Lower leg skin (tissue), 3 donors: ENCODE data around the gene PDSS2.

Source experiments
- CTCF ChIP-seq, 3 donors: fragments of 450-650 bp; IDR thresholded peaks; one replicate each; pipeline ENCODE4 v1.5.1; 2016; ENCODE audit warnings: antibody characterized with exemption in 3 of 3, mild to moderate bottlenecking in 3 of 3, moderate library complexity in 2 of 3
- POLR2A ChIP-seq, 2 donors: fragments of 450-650 bp; IDR thresholded peaks; one replicate each; pipeline ENCODE4 v1.6.1; 2016 to 2017; ENCODE audit warnings: antibody characterized with exemption in 2 of 2, mild to moderate bottlenecking in 1 of 2, moderate library complexity in 1 of 2

GRCh38 chr6:107400616-107401147 is 58.7 kb downstream of the PDSS2 start:
- TF ChIP-seq CTCF (IDR thresholded peaks at IDR 0.05) (no peak), POLR2A (IDR thresholded peaks at IDR 0.05) (no peak)
